CD1c-positive myeloid dendritic cell (primary cell): ENCODE data around the gene MAPRE2.

ENCODE experiments used
- DNase-seq: peaks from one replicate; pipeline ENCODE4 v3.0.0-alpha.2; 2016; ENCODE audit errors: extremely low spot score

MAPRE2 gene

DNA sequence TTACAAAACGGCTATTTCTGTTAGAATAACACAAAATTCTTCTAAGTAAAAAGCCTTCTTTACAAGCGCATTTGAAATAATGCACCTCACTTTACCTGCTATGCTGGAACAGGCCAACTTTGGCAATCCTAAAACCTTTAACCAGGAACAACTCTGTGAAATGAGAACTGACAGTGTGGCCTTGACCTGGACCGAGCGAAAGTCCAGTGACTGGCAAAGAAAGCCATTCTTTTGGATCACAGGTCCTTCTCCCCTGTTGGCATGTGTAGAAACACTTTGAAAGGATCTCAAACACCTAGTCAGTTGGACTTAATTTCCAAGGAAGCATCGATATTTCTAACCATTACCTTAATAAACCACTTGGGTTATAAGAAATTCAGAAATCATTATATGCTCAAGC, 21.2 kb downstream of the MAPRE2 start:
- DNase-seq = no peak

DNA sequence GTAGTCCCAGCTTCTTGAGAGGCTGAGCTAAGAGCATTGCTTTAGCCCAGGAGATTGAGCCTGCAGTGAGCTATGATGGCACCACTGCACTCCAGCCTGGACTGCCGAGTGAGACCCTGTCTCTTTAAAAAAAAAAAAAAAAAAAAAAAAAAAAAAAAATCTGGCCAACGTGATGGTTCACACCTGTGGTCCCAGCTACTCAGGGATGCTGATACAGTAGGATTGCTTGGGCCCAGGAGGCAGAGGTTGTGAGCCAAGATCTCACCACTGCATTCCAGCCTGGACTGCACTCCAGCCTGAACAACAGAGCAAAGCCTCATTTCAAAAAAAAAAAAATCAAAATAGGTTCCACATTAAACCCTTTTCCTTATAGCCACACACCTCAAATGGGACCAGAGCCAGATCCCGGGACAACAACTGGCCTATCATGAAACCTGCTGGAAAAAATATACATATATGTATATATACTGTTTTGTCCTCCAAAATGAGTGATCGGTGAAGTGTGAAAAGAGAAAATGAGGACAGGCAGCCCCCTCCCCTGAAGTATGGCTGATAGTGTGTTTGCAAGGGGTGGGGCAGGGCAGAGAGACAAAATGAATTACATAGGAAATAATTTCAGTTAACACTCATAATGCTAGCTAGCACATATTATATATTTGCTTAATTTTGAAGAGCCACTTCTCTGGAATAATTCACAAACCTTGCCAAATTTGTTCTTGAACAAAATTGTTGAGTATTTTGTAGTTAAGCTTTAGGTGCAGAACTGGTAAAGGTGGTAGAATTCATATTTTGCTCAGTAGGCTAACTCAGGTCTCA, 22.9 kb downstream of the MAPRE2 start:
- DNase-seq = no peak

- DNase-seq = no peak
Measured at GRCh38 chr18:35067454-35067853, 26.2 kb downstream of the MAPRE2 start.

DNA sequence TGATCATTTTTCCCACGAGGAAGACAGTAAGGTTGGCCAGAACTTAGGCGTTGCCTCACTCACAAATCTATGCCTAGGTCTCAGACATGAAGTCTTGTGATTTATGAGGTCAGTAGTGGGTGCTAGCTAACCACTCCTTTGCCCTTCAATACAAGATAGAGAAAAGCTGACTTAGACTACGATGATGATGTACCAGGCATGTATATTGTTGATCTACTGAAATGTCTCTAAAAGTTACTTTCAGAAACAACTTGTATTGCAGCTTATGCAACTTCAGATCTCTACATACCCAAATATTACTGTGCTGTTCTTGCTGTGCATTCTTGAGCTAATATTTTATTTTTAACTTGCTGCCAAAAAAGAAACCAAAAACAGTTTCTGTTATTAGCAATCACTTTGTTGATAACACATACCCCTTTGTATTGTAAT, 30.6 kb downstream of the MAPRE2 start:
- no peak for DNase-seq

DNA sequence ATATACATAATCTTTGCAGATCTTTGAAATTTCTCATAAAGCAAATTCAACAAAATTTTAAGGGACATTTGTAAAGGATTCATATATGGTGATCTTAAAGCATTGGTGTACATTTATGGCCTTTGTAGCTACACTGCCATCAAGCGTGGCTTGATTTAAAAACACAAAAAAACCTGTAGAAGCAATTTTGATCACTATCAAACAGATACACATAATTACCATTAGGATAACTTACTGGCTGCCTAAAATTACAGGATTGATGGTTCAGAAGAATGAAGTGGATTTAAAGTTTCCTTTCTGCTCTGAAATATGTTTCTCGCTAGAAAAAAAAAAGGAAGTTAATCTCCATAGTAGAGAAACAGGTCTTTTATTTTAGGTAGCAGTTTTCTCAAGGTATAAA, 31.4 kb downstream of the MAPRE2 start:
- DNase-seq = no peak

- DNase-seq = no peak
Measured at GRCh38 chr18:35073186-35074105, 32.2 kb downstream of the MAPRE2 start.

- DNase-seq = no peak
Measured at GRCh38 chr18:35074581-35074980, 33.4 kb downstream of the MAPRE2 start.

GRCh38 chr18:35075132-35075531, 33.9 kb downstream of the MAPRE2 start:
- DNase-seq = no peak

- DNase-seq = no peak
Measured at GRCh38 chr18:35076135-35076924, 35.1 kb downstream of the MAPRE2 start.

GRCh38 chr18:35077937-35078336, 36.7 kb downstream of the MAPRE2 start:
- no peak for DNase-seq

GRCh38 chr18:35080058-35080457, 38.8 kb downstream of the MAPRE2 start:
- no peak for DNase-seq

- no peak for DNase-seq
Measured at GRCh38 chr18:35083174-35083712, 42.0 kb downstream of the MAPRE2 start.

DNA sequence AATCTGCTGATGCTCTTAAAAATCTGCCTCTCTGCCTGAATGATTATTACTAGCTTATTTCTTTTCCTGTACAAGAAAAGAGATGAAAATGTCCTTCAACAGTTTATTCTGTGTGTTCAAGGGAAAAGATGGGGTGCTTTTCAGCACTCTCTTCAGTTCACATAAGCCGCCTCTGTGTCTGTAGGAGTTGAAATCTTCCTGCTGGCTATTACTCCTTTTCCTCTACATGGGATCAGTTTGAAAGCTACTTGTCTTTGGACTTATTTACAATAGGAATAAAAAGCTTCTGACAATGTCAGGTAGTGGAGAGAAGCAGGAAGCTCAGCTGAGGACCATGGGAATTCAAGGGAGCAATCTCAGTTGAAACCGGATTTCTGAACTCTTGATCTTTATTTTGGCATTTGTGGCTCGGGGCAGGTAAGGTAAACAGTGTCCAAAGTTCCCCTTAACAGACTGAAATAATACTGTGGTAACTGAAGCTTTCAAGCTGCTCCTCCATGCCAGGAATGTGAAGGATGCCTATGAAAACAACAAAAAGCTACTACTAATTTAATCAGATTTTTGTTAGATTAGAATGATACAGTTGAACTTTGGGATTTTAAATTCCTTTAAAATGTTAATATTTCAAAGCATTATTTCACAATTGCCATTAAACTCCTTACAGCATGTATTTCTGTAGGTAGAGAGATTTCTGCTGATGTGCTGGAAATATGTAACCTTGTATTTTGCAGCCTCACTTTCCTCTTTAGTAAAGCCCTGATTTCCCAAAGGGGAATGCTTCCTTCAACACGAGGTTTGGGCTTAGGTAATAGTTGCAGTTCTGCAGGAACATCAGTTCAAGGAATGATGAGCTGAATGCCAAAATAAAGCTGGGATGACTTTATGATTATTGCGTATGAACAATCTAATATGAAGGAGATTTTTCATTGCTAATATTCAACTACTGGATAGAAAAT, 43.6 kb downstream of the MAPRE2 start:
- no peak for DNase-seq

DNA sequence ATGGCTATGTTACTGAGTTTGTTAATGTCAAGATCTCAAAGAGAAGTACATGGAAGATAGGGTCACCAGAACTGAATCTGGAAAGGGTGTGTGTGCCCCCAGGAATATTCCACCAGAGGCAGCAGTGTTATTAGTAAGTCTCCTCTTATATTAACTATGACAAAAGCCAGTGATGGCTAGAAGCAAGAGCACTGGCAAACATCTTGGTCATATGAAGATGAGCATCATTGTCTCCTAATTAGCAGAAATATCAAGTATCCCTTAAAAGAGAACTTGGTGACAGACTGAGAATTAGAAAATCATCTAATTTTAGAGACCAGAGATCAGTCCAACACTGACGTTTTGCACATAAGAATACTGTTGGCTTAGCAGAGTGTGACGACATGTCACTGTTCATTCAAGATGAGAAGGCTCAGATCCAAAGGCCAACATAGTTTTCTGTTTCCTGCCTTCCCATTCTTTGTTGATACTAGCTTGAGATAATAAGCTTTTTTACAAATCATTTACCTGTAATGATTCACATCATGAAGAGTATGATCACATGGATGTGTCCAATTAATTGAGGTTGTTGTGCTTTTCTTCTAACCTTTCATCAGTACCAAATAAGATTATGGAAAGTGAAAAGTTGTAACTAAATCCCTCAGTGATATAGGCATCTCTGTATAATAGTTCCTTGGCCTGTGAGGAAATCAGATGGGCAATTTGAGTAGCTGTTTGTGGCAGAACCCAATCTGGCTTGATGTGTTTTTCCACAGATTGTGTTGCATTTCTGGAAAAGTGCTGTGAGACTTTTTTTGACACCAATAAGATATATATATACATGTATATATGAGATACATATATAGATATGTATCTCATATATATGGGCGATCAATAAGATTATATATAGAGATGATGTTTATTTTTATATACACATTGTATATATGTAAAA, 44.5 kb downstream of the MAPRE2 start:
- no peak for DNase-seq

- DNase-seq = no peak
Measured at GRCh38 chr18:35086704-35087103, 45.5 kb downstream of the MAPRE2 start.

DNA sequence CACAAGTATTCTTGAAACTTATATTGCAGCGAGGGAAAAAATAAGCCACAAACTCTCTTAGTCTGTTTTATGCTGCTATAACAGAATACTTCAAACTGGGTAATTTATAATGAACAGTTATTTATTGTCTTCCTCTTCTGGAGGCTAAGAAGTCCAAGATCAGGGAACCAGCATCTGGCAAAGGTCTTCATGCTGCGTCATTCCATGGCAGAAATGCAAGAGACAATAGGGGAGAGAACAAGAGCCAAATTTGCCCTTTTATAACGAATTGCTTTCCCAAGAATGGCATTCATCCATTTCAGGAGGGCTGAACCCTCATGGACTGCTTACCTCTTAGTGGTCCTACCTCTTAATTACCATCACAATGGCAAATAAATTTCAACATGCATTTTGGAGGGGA, 46.5 kb downstream of the MAPRE2 start:
- no peak for DNase-seq

- DNase-seq = no peak
Measured at GRCh38 chr18:35088921-35089320, 47.7 kb downstream of the MAPRE2 start.

DNA sequence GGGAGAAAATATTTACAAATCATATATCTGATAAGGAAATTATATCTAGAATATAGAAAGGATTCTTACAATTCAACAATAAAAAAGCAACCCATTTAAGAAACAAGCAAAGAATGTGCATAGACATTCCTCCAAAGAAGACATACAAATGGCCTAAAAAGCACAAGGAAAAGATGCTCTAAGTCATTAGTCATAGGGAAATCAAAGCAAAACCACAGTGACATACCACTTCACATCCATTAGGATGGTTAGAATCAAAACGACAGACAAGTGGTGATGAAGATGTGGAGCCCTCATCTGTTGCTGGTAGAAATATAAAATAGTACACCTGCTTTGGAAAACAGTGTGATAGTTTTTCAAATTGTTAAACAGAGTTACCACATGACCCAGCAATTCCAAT, 48.2 kb downstream of the MAPRE2 start:
- no peak for DNase-seq

DNA sequence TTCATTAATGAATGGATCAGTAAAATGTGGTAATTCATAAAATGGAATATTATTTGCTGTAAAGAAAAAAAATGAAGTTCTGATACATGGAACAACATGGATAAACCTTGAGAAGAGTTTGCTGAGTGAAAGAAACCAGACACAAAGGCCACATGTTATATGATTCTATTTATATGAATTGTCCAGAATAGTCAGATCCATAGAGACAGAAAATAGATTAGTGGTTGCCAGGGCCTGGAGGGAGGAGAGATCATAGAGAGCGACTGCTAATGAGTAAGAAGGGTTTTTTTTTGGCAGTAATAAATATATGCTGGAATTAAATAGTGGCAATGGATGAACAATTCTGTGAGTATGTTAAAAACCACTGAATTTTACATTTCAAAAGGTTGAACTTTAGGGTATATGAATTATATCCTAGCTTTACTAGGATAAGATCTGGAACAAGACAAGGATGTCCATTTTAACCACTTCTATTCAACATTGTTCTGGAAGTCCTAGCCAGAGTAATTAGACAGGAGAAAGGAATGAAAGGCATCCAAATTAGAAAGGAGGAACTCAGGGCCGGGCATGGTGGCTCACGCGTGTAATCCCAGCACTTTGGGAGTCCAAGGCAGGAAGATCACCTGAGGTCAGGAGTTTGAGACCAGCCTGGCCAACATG, 48.8 kb downstream of the MAPRE2 start:
- DNase-seq = no peak
